Adipose tissue (tissue), 3 donors: ENCODE data around the gene VPS13D. TPM values are rescaled to one million over a fixed set of nuclear protein-coding genes. Genes with fewer than 3 reads are reported as not detected.
"Not testable (repeated sequence)": the region's sequence is repeated elsewhere in the genome, so short reads cannot be mapped to it uniquely, and the experiment has no call there.

Experiments
- H3K27ac ChIP-seq: one replicate; pipeline ENCODE4 v1.5.1; 2013; ENCODE audit warnings: low read depth, low read length
- WGBS, 3 donors: extraction: QIAGEN DNeasy Blood & Tissue Kit; methylation state at CpG; one replicate each; pipeline ENCODE4 v1.1.7; 2013; 5-methylcytosine and 5-hydroxymethylcytosine counted together
- polyA plus RNA-seq, 3 donors: library from polyadenylated mRNA; stranded (reverse); fragments of 200-250 nt; gene quantifications; one replicate each; pipeline ENCODE4 v1.2.3, GENCODE V29; 2013
- donor health status: healthy with polysubstance abuse.
- donor health status: Bipolar disorder and iron deficiency.
- donor health status: healthy.

Gene VPS13D
- polyA plus RNA-seq, 3 donors = 10.6 to 40.7 (median 23.4) TPM

DNA sequence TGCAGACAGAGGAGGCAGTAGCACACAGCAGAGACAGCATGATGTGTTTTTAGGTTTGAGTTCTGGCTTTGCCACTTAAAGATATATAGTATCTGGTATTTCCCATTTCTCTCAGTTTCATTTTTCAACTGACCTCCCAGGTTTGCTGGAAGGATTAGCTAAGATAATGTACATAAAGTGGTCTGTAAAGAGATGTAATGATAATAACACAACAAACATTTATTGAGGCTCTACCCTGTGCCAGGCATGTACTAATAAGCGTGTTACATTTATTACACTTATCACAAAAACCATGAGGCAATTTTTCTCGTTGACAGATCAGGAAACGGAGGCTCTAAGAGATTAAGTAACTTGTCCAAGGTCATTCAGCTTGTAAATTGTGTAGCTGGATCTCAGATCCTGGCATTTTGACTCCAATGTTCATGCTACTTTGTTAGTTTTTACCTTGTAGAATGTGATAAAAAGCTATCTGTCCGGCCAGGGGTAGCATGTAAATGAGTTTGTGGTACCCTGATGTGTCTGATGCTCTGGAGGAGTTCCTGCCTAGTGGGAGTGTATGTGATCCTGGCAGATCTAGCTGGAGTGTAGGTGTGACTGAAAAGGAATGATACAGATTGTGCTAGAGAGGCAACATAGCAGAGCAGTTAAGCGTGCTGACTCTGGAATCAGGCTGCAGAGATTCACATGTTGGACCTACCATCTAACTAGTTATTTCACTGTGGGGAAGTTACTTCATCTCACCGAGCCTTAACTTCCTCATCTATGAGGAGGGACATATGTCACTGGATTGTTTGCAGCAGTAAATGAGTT is 146.6 kb downstream of the VPS13D start:
- 39 to 48% (median 40%) methylated on average over 6 of the region's 6 CpGs for WGBS, 3 donors
- H3K27ac ChIP-seq = no peak overlapping the region

DNA sequence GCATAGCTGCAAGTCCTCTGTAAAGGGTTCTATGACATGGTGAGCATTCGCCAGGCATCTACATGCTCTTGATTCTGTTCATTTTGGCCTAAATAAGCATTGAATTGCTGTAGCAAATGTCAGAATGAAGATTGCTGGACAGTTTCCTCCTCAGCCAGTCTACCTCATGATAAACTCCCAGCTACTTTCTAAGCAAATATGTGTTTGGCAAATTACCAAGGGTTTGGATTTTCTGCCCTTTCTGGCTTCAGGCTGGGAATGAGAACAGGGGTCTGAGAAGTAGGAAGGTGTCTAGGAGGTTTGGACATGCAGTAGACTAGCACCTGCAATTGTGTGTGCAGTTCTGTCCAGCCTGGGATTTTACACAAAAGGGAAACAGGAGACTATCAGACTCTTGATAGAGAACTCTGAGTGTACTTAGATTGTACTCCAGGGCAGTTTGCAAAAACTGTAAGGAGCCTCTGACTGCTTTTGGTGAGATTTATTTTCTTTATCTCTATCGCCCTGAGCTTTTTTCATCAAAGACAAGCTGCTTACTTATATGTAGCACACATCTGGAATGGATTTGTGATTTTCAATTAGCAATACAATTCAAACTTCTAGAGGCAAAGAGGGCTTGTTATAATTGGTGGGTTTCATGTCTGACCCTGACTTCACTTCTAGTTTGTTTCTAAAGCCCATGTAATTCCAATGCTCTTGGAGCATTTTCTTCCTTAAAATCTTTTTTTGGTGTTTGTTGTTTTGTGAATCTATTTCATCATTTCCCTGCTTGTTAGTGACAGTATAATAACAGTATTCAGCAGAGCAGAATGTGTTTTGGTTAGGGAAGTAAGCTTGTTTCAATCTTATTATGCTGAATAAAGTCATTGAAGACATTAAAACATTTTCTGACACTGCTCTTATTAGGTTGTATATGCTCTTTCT is 150.8 kb downstream of the VPS13D start:
- no peak overlapping the region for H3K27ac ChIP-seq
- 39 to 82% (median 72%) methylated on average over 2 of the region's 2 CpGs for WGBS, 3 donors

DNA sequence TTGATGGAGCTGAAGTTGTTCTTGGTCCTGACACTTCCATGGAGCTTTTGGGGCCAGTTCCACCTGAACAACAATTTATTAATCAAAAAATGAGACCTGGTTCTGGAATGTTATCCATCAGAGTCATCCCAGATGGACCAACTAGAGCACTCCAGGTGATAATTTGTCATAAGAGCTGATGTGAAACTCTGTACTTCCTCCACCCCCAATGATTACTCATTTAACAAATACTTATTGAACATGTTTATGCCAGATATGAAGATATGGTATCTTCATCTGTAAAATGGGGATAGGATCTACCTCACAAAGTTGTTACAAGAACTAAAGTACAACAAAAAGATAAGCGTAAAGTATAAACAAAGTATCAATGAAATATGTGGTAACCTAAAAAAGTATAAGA is 153.2 kb downstream of the VPS13D start:
- H3K27ac ChIP-seq = no peak overlapping the region
- 98 to 100% (median 99%) methylated on average over 1 of the region's 1 CpG for WGBS, 3 donors

DNA sequence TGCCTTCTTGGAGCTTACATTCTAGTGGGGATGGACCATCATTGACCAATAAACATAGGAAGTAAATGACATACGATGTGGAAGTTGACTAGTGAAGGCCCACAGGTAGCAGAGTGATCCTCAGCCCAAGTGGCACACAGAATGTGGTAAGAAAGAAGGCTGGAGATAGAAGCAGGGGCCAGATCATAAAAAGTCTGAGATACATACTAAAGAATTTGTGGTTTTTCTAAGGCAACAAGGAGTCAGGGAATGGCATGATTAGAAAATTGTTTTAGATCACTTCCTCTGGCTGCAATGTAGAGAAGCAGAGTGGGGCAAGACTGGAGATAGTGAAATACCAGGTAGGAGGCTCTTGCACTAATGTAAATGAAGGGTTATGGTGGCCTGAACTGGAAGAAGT is 154.0 kb downstream of the VPS13D start:
- no peak overlapping the region for H3K27ac ChIP-seq
- WGBS, 3 donors = 83 to 95% (median 93%) methylated on average over 1 of the region's 1 CpG

DNA sequence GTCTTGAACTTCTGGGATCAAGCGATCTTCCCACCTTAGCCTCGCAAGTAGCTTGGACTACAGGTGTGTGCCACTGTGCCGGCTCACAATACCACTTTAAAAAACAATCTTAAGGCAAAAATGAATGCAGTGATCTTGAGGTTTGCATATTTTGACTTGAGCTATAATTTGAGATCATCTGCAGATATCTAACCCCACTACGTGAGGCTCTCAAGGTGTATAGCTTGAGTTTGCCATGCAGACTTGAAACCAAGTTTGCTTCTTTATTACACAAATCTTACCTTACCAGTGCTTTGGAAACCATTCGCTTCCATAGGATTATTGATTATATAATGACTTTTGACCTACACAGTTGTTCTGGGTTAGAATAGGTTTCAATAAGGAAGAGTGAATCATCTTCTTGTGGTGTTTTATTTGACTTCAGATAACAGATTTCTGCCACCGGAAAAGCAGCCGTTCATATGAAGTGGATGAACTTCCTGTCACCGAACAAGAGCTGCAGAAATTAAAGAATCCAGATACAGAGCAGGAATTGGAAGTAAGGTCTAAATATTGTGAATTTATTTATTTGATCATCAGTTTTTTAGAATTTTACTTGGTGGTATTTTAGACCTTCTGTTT is 155.1 kb downstream of the VPS13D start:
- 74 to 86% (median 82%) methylated on average over 8 of the region's 8 CpGs for whole genome bisulfite sequencing, 3 donors
- no peak overlapping the region for H3K27ac ChIP-seq

DNA sequence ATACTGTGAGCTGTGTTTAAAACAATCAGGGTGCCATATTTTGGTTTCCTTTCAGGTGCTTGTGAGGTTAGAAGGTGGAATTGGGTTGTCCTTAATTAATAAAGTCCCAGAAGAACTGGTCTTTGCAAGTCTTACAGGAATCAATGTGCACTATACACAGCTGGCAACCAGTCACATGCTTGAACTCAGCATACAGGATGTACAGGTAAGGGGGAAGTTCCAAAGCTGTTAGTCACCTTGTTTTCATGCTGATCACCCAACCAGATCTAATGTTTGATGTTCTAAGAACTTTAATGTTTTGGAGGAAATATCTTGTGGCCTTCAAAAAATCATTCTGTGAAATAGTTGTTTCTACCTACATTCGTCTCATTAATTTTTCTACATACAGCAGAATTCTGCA is 156.3 kb downstream of the VPS13D start:
- no peak overlapping the region for H3K27ac ChIP-seq
- WGBS, 3 donors = 91 to 96% (median 95%) methylated on average over 1 of the region's 1 CpG

DNA sequence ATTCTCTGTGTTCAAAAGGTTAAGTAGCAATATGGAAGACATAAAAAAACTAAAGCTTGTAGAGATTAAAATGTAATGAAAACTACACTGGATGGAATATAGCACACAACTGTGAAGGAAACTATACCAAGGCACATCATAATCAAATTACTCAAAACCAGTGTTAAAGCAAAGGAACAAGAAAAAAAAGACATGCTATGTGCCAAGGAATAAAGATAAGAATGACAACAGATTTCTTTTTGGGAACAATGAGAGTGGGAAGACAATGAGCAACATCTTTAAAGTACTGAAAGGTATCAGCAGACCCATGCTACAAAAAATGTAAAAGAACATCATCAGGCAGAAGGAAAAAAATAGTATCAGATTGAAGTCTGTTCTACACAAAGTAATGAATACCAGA is 157.8 kb downstream of the VPS13D start:
- no peak overlapping the region for H3K27ac ChIP-seq

DNA sequence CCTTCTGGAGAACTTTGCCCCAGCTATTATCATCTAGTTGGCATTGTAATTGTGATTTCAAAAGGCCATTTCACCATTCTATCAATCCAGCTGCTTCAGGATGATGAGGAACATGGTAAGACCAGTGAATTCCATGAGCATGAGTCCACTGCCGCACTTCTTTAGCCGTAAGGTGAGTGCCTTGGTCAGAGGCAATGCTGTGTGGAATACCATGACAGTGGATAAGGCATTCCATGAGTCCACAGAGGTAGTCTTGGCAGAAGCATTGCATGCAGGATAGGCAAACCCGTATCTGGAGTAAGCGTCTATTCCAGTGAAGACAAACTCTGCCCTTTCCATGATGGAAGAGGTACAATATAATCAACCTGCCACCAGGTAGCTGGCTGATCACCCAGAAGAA is 160.5 kb downstream of the VPS13D start:
- not testable (repeated sequence) for H3K27ac ChIP-seq
- WGBS, 3 donors = 90 to 98% (median 96%) methylated on average over 4 of the region's 4 CpGs

DNA sequence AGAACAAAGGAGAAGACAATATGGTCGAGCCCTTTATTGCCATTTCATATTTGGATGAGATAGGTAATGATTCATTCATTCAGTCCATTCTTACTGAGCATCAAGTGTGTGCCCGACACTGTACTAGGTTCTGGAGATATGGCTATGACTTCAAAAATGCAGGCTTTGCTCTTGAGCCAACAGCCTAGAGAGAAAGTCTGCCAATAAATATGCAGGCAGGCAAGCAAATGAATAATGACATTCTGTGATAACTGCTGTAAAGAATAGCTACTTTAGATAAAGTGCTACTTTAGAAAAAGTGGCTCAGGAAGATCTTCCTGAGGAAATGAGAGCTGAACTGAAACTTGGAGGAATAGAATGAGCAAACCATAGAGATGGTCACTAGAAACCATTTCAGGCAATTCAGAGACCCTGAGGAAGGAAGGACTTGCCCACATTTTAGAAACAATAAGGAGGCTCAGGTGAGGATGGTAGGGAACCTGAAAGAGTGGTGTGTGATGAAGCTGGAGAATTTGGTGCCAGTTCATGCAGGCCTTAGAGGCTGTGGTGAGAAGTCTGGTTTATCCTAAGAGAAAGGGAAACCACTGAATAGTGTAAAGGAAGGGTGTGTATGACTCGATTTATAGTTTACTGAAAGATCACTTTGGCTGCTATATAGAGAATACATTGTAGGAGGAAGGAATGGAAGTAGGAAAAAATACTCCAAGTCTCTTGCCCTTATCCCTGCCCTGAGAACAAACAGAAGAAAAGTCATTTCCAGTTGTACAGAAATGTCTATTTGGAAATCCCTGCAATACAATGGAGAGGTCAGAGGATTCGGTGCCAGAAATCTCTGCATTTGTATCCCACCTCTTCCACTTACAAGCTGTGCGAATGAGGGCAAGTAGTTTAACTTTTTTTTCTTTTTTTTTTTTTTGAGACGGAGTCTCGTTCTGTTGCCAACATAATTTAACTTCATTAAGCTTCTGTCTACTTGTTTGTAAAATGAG is 167.9 kb downstream of the VPS13D start:
- no peak overlapping the region for H3K27ac ChIP-seq
- 62 to 73% (median 67%) methylated on average over 7 of the region's 7 CpGs for WGBS, 3 donors

DNA sequence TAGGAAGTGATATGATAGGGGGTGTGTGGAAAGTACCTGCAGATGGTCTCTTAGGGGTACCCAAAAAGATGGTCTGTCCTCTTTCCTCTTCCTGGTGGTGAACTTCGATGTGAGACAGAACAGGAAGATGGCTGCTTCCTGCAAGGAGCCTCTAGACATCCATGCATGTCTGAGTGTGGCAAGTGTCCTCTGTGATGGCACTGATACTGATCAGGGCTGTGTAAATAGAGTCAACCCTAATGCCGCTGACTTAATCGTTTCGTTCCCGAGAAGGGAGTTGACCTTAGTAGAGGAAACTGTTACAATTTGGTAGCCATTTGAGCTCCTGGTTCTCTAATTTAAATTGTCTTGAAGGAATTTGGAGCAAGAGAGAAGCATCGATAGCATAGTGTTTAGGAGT is 168.6 kb downstream of the VPS13D start:
- H3K27ac ChIP-seq = no peak overlapping the region
- 67 to 83% (median 71%) methylated on average over 6 of the region's 6 CpGs for WGBS, 3 donors

DNA sequence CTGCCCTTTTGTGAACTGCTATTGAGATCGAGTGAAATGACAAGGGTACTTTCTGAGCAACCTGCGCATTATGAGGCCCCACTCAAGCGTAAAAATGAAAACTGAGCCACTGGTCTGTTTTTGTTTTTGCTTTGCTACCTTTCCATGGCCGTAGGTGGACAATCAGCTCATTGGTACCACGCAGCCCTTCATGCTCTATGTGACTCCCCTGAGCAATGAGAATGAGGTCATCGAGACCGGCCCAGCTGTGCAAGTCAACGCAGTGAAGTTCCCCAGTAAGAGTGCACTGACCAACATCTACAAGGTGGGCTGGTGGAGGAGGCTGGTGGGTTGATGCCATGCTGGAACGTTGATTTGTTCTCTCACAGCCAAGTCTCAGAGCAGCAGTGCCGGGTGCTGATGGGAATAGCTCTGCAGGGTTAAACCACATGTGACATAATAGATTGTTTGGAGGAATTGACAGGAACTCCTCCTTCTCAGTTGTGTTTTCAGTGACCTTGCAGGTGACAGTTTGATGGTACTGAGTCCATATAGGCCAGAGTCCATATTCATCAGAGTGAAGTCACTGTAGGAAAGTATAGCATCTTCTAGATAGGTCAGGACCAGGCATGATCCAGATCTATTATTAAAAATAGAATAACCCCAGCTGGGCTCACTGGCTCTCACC is 170.3 kb downstream of the VPS13D start:
- H3K27ac ChIP-seq = no peak overlapping the region
- 93 to 98% (median 97%) methylated on average over 10 of the region's 10 CpGs for WGBS, 3 donors

DNA sequence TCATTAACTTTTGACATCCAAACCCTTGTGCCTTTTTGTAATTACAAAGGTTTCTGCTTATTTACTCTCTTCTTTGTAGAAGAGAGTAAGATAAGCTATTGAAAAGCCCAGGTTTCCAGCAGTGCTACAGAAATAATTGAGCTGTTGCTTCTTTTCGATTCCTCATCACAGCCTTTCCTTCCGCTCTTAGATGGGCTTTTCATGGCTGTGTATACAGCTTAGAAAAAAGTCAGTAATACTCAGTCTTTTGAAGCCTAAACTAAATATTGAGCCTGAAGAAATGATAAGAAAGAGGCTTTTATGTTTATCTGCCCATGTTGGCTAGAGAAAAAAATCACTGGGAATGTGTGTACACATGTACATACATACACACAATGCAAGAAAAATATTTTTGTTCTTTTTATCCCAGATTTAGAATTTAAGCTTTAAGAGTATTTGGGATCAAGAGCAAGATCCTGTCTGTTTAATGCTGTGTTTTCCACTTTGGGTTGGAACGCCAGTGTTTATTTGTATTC is 172.4 kb downstream of the VPS13D start:
- no peak overlapping the region for H3K27ac ChIP-seq

DNA sequence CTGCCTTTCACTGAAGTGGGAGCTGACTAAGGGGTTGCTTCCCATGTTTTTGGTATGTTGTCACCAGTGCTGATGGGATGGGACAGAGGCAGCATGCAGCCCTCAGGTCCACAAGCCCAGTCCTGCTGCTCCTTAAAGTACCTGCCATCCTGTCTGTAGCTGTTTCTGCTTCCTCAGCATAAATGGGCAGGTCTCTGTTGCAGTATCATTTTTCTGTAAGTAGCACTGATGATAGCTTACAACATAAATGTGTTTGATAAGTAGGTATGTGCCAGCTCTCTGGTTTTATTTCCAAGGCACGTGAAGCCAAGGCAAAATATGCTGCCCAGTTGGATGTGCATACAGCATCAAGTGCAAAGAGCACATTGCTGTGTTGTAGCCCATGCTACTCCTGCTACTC is 173.0 kb downstream of the VPS13D start:
- WGBS, 3 donors = 69 to 98% (median 81%) methylated on average over 1 of the region's 1 CpG
- no peak overlapping the region for H3K27ac ChIP-seq

More for the DNA sequence above, 172.4 kb downstream of the VPS13D start:
- WGBS, 3 donors = 43 to 90% (median 82%) methylated on average over 3 of the region's 3 CpGs

DNA sequence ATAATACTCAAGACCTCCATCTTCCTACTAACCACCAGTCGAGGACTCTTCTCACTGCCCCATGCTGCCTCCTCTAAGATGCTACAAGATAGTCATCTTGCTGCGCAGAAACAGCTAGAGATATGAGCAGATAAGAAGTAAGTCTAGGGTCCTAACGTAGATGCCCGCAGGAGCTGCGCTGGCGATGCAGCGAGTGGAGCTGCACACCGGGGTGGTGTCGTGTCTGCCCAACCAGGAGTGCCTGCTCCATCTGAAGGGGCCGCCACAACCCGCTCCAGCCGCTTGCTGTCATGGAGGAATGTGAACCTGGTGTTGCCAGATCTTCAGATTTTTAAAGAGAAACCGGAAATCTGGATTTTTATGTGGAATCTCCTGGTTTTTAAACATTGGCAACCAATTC is 175.1 kb downstream of the VPS13D start:
- 94 to 97% (median 96%) methylated on average over 13 of the region's 13 CpGs for WGBS, 3 donors
- H3K27ac ChIP-seq = peak overlapping the region; percentile 15

DNA sequence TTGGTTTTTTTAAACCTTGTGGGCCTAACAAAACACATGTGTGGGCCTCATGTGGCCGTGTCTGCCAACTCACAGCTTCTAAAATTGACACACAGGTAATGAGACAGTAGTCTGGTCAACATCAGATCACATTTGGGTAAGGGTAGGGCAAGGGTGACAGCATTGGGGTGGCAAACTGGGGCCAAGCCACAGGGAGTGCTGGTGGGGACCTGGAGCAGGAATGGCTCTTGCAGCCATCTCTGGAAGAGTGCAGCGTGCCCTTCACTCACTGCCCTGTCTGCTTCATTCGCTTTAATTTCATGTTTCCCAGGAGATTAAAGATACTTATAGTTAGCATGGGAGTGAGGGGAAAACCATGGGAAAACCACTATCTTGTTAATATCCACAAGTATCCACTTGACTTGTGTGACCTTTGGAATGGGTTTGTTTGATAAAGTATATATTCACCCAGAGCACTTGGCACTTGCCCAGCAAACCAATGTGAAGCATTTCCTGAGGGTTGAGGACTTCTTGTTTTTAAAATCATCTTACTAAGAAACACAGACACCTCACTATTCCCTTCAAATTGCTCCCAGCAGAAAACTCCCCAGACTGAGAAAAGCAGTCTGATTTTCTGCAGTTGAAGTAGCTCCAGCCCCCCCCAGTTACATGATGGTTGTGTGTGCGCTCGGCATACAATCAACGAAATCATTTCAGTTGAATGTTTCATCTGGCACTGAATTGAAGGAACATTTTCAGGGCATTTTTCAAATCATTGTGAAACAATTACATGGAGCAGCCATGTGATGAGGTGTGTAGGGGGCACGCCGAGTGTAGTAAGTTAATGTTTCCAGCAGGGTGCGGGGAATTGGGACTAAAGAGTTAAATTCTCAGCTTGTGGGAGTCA is 175.7 kb downstream of the VPS13D start:
- 55 to 63% (median 59%) methylated on average over 9 of the region's 9 CpGs for WGBS, 3 donors

DNA sequence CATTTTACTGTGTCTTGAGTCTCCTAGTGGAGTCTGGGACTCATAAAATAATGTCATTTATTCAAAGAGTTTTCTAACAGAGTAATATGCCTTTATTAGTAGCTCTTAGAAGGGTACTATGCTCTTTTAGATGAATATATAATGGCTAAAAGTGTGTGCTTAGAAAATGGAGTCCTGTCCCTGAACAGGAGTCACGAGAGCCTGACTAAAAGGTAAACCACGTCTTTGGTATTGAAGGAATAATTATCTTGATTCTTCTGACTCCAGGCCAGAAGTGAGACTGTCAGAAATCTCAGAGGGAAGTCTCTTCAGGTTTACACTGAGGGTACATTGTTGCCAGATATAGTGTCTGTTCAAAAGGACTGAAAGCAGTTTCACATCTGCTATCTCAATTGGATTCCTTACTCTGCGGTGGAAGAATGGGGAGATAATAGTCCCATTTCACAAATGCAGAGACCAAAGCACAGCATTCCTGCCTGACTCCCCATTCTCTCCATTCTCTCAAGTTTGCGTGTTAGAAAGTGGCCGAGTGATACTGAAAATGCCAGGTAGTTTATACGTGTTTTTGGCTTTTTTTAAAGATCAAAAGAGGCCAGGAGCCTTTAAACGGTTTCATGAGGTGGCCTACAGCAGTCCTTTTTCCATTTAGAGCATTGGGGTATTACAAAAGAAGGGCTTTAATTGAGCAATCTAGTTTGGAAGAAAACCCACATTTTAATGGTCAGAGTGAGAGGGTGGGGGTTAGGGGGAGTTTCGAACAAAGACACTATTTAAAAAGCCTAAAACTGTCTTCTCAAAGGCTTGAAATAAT is 176.6 kb downstream of the VPS13D start:
- WGBS, 3 donors = 42 to 48% (median 46%) methylated on average over 8 of the region's 8 CpGs

More for the DNA sequence above, 175.7 kb downstream of the VPS13D start:
- peak overlapping the region; percentile 15 for H3K27ac ChIP-seq

More for the DNA sequence above, 176.6 kb downstream of the VPS13D start:
- H3K27ac ChIP-seq = peak overlapping the region; percentile 39
